Measurements from ENCODE around the gene FOXO6. TPM values are rescaled to one million over a fixed set of nuclear protein-coding genes. Genes with fewer than 3 reads are reported as not detected.
A peak's percentile ranks its signal among the peaks of the same experiment; 100 is the strongest.

Gene FOXO6
- total and polyA plus RNA-seq, 10 of the 15 experiments (the other 5 are each of a cell fraction or from before 2014, with no cell fraction given), result 0.37 TPM; not detected in 9

DNA sequence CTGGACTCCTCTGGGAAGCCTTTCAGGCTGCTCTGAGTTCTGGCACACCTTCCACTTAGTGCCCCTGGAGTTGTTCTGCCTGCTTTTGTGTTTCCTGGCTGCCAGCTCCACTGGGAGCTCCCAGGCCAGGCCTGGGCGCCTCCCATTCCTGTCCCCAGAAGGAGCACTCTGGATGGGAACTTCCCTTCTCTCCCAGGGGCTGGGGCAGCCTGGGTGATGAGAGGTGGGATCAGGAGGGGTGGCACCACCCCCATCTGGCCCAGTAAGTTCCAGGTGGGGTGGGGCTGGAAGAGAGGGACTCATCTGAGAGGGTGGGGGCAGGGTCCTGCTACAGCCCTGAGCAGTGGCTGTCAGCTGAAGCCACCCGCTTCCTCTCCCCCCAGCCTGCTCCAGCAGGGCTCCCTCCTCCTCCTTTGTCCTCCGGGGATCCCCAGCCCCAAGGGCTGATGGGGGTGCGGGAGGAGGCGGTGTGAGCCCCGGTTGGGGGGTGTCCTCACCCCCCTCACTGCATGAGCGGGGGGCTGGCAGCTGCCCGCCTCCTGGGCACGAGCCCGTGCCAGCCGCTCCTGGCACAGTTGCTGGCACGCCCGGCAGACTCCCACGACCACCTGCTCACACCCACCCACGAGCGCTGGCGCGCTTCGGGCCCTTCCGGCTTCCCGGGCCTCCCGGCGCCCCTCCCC, 4.7 kb downstream of the FOXO6 start (continued):
- TF ChIP-seq, protein P1, sequence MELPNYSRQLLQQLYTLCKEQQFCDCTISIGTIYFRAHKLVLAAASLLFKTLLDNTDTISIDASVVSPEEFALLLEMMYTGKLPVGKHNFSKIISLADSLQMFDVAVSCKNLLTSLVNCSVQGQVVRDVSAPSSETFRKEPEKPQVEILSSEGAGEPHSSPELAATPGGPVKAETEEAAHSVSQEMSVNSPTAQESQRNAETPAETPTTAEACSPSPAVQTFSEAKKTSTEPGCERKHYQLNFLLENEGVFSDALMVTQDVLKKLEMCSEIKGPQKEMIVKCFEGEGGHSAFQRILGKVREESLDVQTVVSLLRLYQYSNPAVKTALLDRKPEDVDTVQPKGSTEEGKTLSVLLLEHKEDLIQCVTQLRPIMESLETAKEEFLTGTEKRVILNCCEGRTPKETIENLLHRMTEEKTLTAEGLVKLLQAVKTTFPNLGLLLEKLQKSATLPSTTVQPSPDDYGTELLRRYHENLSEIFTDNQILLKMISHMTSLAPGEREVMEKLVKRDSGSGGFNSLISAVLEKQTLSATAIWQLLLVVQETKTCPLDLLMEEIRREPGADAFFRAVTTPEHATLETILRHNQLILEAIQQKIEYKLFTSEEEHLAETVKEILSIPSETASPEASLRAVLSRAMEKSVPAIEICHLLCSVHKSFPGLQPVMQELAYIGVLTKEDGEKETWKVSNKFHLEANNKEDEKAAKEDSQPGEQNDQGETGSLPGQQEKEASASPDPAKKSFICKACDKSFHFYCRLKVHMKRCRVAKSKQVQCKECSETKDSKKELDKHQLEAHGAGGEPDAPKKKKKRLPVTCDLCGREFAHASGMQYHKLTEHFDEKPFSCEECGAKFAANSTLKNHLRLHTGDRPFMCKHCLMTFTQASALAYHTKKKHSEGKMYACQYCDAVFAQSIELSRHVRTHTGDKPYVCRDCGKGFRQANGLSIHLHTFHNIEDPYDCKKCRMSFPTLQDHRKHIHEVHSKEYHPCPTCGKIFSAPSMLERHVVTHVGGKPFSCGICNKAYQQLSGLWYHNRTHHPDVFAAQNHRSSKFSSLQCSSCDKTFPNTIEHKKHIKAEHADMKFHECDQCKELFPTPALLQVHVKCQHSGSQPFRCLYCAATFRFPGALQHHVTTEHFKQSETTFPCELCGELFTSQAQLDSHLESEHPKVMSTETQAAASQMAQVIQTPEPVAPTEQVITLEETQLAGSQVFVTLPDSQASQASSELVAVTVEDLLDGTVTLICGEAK (IDR thresholded peaks at IDR 0.05; ENCODE audit: borderline replicate concordance), result no peak
- TF ChIP-seq, protein P2, sequence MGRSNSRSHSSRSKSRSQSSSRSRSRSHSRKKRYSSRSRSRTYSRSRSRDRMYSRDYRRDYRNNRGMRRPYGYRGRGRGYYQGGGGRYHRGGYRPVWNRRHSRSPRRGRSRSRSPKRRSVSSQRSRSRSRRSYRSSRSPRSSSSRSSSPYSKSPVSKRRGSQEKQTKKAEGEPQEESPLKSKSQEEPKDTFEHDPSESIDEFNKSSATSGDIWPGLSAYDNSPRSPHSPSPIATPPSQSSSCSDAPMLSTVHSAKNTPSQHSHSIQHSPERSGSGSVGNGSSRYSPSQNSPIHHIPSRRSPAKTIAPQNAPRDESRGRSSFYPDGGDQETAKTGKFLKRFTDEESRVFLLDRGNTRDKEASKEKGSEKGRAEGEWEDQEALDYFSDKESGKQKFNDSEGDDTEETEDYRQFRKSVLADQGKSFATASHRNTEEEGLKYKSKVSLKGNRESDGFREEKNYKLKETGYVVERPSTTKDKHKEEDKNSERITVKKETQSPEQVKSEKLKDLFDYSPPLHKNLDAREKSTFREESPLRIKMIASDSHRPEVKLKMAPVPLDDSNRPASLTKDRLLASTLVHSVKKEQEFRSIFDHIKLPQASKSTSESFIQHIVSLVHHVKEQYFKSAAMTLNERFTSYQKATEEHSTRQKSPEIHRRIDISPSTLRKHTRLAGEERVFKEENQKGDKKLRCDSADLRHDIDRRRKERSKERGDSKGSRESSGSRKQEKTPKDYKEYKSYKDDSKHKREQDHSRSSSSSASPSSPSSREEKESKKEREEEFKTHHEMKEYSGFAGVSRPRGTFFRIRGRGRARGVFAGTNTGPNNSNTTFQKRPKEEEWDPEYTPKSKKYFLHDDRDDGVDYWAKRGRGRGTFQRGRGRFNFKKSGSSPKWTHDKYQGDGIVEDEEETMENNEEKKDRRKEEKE (IDR thresholded peaks at IDR 0.05), result no peak
- TF ChIP-seq, protein P3, sequence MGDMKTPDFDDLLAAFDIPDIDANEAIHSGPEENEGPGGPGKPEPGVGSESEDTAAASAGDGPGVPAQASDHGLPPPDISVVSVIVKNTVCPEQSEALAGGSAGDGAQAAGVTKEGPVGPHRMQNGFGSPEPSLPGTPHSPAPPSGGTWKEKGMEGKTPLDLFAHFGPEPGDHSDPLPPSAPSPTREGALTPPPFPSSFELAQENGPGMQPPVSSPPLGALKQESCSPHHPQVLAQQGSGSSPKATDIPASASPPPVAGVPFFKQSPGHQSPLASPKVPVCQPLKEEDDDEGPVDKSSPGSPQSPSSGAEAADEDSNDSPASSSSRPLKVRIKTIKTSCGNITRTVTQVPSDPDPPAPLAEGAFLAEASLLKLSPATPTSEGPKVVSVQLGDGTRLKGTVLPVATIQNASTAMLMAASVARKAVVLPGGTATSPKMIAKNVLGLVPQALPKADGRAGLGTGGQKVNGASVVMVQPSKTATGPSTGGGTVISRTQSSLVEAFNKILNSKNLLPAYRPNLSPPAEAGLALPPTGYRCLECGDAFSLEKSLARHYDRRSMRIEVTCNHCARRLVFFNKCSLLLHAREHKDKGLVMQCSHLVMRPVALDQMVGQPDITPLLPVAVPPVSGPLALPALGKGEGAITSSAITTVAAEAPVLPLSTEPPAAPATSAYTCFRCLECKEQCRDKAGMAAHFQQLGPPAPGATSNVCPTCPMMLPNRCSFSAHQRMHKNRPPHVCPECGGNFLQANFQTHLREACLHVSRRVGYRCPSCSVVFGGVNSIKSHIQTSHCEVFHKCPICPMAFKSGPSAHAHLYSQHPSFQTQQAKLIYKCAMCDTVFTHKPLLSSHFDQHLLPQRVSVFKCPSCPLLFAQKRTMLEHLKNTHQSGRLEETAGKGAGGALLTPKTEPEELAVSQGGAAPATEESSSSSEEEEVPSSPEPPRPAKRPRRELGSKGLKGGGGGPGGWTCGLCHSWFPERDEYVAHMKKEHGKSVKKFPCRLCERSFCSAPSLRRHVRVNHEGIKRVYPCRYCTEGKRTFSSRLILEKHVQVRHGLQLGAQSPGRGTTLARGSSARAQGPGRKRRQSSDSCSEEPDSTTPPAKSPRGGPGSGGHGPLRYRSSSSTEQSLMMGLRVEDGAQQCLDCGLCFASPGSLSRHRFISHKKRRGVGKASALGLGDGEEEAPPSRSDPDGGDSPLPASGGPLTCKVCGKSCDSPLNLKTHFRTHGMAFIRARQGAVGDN (IDR thresholded peaks at IDR 0.05), result peak; percentile 71
- TF ChIP-seq SUPT20H (IDR thresholded peaks at IDR 0.05; ENCODE audit: borderline replicate concordance, control insufficient read depth, low read depth, low read length), result no peak
- TF ChIP-seq SMARCA5 (IDR thresholded peaks at IDR 0.05), result no peak
- no peak for TF ChIP-seq TARDBP (IDR thresholded peaks at IDR 0.05; ENCODE audit: borderline replicate concordance)
- TF ChIP-seq KDM1A (IDR thresholded peaks at IDR 0.05; ENCODE audit: borderline replicate concordance), result no peak
- no peak; the same call in 1 of the 2 replicates for TF ChIP-seq ZNF207 (IDR thresholded peaks at IDR 0.05; ENCODE audit: borderline replicate concordance)
- TF ChIP-seq, protein P4, sequence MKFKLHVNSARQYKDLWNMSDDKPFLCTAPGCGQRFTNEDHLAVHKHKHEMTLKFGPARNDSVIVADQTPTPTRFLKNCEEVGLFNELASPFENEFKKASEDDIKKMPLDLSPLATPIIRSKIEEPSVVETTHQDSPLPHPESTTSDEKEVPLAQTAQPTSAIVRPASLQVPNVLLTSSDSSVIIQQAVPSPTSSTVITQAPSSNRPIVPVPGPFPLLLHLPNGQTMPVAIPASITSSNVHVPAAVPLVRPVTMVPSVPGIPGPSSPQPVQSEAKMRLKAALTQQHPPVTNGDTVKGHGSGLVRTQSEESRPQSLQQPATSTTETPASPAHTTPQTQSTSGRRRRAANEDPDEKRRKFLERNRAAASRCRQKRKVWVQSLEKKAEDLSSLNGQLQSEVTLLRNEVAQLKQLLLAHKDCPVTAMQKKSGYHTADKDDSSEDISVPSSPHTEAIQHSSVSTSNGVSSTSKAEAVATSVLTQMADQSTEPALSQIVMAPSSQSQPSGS (IDR thresholded peaks at IDR 0.05; ENCODE audit: low read length), result no peak
- no peak for TF ChIP-seq ZNF622 (IDR thresholded peaks at IDR 0.05)
- TF ChIP-seq CBX3 (IDR thresholded peaks at IDR 0.05; ENCODE audit: borderline replicate concordance, low read depth), result no peak
- peak; percentile 33; the same call in 1 of the 2 replicates for TF ChIP-seq SPI1 (IDR thresholded peaks at IDR 0.05; ENCODE audit: borderline replicate concordance, insufficient read depth, low read depth, low read length)
- no peak for TF ChIP-seq PAX8 (IDR thresholded peaks at IDR 0.05)
- TF ChIP-seq, protein P5, sequence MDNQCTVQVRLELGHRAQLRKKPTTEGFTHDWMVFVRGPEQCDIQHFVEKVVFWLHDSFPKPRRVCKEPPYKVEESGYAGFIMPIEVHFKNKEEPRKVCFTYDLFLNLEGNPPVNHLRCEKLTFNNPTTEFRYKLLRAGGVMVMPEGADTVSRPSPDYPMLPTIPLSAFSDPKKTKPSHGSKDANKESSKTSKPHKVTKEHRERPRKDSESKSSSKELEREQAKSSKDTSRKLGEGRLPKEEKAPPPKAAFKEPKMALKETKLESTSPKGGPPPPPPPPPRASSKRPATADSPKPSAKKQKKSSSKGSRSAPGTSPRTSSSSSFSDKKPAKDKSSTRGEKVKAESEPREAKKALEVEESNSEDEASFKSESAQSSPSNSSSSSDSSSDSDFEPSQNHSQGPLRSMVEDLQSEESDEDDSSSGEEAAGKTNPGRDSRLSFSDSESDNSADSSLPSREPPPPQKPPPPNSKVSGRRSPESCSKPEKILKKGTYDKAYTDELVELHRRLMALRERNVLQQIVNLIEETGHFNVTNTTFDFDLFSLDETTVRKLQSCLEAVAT (IDR thresholded peaks at IDR 0.05), result peak; percentile 59
- no peak for TF ChIP-seq CREB1 (IDR thresholded peaks at IDR 0.05; ENCODE audit: low read depth)
- TF ChIP-seq RAD51 (IDR thresholded peaks at IDR 0.05), result no peak
